HG03103 (cell line): Measurements from ENCODE around the gene TPP2.

Source experiments
- ATAC-seq: cut with Tn5 transposase; IDR thresholded peaks from one replicate; pipeline ENCODE4 v1.9.1; 2021; ENCODE audit warnings: low read depth; ENCODE audit not compliant: unreplicated experiment

Gene TPP2

GRCh38 chr13:102650444-102650843 is 53.7 kb downstream of the TPP2 start:
- no peak for ATAC-seq

- ATAC-seq: no peak
Measured at GRCh38 chr13:102651392-102651791, 54.6 kb downstream of the TPP2 start.

- ATAC-seq: no peak
Measured at GRCh38 chr13:102651892-102652291, 55.1 kb downstream of the TPP2 start.

- no peak for ATAC-seq
Measured at GRCh38 chr13:102654756-102655155, 58.0 kb downstream of the TPP2 start.

GRCh38 chr13:102657630-102658029 is 60.8 kb downstream of the TPP2 start:
- no peak for ATAC-seq

- no peak for ATAC-seq
Measured at GRCh38 chr13:102658660-102659059, 61.9 kb downstream of the TPP2 start.

- no peak for ATAC-seq
Measured at GRCh38 chr13:102659168-102659713, 62.5 kb downstream of the TPP2 start.

- ATAC-seq: no peak
Measured at GRCh38 chr13:102667023-102667422, 70.2 kb downstream of the TPP2 start.

GRCh38 chr13:102667911-102668310 is 71.1 kb downstream of the TPP2 start:
- no peak for ATAC-seq

- ATAC-seq: no peak
Measured at GRCh38 chr13:102670130-102670529, 73.3 kb downstream of the TPP2 start.

- ATAC-seq: no peak
Measured at GRCh38 chr13:102675115-102675514, 78.3 kb downstream of the TPP2 start.

GRCh38 chr13:102677122-102677521 is 80.3 kb downstream of the TPP2 start:
- ATAC-seq: no peak

GRCh38 chr13:102678339-102679107 is 81.7 kb downstream of the TPP2 start:
- no peak for ATAC-seq

- ATAC-seq: no peak
Measured at GRCh38 chr13:102679449-102680132, 82.8 kb downstream of the TPP2 start.

- ATAC-seq: no peak
Measured at GRCh38 chr13:102680133-102680717, 83.4 kb downstream of the TPP2 start.

GRCh38 chr13:102680842-102681740 is 84.3 kb downstream of the TPP2 start:
- ATAC-seq: no peak

- ATAC-seq: no peak
Measured at GRCh38 chr13:102682211-102682610, 85.4 kb downstream of the TPP2 start.

GRCh38 chr13:102682727-102683126 is 85.9 kb downstream of the TPP2 start:
- no peak for ATAC-seq

- ATAC-seq: no peak
Measured at GRCh38 chr13:102683637-102684036, 86.9 kb downstream of the TPP2 start.

GRCh38 chr13:102686024-102686423 is 89.2 kb downstream of the TPP2 start:
- ATAC-seq: no peak
